Left renal cortex interstitium (tissue), 4 donors: ENCODE results near the gene ZNF81. TPM values are rescaled to one million over a fixed set of nuclear protein-coding genes. Genes with fewer than 3 reads are reported as not detected.
"Not testable (repeated sequence)": the region's sequence is repeated elsewhere in the genome, so short reads cannot be mapped to it uniquely, and the experiment has no call there.

Experiments
- DNase-seq, 4 donors: peaks; one replicate each; pipeline ENCODE4 v3.0.0-alpha.2; 2013; ENCODE audit warnings: low read depth in 4 of 4, low spot score in 2 of 4, missing footprints in 1 of 4
- polyA plus RNA-seq, 4 donors: library from polyadenylated mRNA; unstranded; fragments of 120-200 nt; gene quantifications; one replicate each; pipeline ENCODE4 v1.2.1, GENCODE V29; 2013; ENCODE audit not compliant: insufficient read length in 4 of 4

ZNF81 gene
- polyA plus RNA-seq, result 1 to 10 TPM; 6.1 to 9.0 (median 7.9) TPM

- peak; percentile 82 to 93 (median 88) for DNase-seq
Observed at GRCh38 chrX:47836164-47837072, at the start of gene ZNF81. Gene ZNF81, plus strand, starts transcription at chrX:47836902. Its CDS starts 9,366 bp downstream, at chrX:47846268.

DNA sequence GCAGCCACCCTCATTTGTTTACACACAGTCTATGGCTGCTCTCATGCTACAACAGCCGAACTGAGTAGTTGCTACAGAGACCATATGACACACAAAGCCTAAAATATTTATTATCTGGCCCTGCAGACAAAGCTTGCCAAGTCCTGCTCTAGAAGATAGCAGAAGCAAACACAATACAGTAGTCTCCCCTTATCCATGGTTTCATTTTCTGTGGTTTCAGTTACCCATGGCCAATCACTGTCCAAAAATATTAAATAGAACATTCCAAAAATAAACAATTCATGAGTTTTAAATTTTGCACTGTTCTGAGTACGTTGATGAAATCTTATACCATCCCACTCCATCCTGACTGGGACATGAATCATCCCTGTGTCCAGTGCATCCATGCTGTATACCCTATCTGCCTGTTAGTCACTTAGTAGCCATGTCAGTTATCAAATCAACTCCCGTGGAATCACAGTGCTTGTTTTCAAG is 40.2 kb upstream of the ZNF81 start:
- no peak for DNase-seq

DNA sequence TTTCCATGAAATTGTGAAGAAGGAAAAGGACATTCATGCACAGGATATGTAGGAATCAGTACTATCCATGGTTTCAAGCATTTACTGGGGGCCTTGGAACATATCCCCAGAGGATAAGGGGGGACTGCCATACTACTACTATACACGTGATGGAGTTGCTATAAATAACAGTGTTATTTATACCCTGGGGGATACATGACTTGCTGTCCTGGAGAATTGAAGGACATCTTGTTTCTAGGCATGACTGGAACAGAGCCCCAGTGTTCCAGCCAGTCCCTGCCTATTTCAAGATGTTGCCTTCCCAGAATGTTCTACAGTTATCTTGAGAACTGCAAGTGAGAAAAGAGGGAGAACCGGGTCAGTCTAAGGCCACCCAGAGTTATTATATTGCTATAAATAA is 39.6 kb upstream of the ZNF81 start:
- no peak for DNase-seq

DNA sequence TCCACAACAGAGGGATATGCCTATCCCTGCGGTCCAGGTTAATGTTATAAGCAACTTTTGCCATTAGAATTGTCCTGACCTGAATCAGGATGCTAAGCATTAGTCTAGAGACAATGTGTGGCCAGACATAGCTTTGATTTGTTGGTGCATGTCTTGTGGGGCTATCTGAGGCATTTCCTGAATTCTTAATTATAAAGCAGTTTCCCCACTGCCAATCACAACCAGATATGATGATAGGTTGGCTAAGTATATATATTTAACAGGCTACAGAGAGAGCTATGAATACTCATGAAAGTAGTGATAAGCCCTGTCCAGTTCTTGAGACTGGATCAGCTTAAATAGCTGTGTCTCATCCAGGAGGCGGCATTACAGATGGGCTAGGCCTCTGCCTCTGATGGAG is 37.8 kb upstream of the ZNF81 start:
- DNase-seq, result no peak

DNA sequence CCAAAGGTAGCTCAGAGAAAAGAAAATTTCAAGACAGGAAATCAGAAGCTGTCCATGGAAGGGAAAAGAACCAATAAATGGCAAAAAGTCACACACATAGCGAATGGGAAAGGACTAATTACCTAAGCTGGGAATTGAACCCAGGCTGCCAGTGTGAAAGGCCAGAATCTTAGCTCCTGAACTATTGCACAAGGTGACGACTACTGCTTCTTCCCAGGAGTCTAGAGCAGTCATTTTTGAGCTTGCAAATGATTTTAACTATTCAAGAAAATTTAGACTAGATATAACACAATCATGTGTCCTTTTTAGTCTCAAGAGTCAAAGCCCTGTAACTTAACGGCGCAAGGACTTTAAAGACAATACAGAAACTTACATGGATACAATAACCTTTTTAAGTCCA is 34.1 kb upstream of the ZNF81 start:
- DNase-seq, result no peak

GRCh38 chrX:47803103-47803502 is 33.6 kb upstream of the ZNF81 start:
- DNase-seq, result not testable (repeated sequence)

- DNase-seq, result no peak
Observed at GRCh38 chrX:47804315-47804714, 32.4 kb upstream of the ZNF81 start.

GRCh38 chrX:47805844-47806243 is 30.9 kb upstream of the ZNF81 start:
- DNase-seq, result not testable (repeated sequence)

DNA sequence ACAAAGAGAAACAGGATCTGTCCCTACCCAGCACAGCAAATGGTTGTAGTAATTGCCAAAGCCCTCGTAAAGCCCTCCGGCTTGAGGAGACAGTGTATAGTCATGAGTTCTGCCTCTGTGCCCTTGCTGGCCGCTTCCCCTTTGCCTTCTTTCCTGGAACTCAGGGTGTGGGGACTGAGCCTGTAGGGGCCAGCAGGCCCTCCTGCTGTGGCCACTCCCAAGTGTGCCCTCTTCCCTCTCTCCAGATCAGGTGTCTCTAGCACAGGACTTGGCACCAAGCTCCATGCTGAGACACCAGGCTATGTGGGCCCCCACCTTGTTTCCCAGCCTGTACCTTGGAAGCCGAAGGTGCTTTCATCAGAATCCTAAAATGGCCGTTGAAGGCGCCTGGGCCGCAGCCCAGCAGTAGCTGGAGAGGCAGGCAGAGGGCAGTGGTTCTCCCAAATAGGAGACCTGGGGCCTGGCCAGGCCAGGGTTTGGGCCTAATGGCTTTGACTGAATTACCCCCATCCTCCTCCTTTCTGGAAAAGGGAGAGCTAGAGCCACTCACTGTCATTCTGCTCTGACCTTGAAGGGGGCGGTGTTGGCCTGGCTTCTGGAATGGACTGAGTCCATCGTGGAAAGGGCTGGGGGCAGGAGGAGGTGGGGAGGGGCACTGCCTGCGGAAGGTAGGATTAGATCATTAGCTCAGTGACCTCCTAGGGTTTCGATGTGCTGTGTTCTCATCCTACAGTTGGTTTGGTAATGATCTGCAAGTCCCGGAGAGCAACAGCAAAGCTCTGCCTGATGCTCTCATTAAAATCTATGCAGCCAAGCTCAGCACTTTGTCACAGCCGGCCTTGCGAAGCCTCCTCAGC is 30.1 kb upstream of the ZNF81 start:
- not testable (repeated sequence) for DNase-seq

GRCh38 chrX:47807272-47807538 is 29.5 kb upstream of the ZNF81 start:
- not testable (repeated sequence) for DNase-seq

- no peak for DNase-seq
Observed at GRCh38 chrX:47807548-47807947, 29.2 kb upstream of the ZNF81 start.

- no peak for DNase-seq
Observed at GRCh38 chrX:47808904-47809788, 27.6 kb upstream of the ZNF81 start.

DNA sequence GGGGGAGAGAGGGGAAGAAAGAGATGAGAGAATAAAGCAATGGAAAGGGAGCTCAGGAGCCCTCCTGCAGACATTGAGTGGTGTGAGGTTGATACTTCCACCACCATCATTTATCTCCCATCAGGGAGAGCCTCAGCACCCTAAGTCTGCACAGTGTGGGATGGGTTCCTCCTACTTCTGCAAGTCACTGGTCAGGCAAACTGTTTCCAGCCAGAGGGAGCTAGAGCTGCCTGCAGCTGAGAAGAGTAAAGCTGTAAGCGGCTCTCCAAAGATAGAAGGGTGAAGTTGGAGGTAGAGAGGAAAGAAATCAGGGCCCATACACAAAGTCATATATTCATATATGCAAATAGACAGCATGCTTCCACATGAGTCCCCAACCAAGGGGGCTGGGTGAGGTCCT is 21.9 kb upstream of the ZNF81 start:
- no peak for DNase-seq

DNA sequence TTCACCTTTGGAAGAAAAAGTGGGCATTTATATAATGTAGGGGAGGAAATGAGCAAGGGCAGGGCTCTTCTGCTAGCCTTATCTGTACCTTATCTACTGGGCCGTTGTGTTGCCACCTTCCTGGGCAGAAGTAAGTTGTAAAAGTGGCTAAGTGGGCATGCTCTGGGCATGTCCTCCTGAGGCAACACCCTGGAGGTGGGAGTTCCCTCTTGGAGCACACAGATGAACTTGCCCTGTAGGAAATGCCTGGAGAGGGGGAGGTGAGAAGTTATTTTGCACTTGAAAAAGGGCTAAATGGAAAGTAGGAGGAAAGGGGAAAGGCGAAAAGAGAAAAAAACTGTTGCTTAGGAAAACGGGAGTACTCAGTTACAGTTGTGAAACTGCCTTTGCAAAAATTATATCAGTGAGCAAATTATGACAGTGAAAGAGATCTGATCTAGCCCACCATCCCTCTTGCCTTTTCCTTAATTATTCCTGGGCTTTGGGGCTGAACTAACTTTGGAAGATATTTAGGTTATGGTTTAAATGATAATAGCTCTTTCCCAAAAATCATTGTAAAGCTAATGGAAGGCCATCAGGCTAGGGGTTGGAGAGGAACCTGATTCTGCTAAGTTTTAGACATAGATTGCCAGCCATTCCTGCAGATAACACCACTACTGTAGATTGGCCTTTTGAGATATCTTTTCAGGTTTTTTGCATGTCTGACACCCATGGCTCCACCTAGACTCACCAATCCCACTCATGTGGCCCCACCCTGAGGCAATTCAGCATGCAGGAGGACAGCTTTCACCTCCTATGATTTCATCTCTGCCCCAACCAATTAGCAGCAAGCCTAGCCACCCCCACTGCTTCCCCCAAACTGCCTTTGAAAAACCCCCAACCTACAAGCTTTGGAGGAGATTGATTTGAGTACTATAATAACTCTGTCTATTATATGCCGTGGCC is 20.5 kb upstream of the ZNF81 start:
- DNase-seq, result no peak

DNA sequence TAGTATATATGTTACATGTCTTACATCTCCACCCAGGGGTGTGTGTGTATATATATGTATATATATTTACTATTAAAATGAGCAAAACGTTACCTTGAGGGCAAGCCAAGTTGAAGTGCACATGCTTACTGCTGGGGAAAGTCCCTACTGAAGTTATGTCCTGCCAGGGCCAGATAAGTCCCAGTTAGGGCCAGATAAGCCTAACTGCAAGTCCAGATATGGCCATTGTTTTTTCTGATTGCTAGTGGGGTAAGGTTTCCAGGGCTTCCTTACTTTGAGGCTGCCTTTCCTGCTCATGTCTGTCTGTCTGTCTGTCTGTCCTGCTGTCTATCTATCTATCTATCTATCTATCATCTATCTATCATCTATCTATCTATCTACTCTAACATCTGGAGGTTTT is 19.3 kb upstream of the ZNF81 start:
- DNase-seq, result no peak

GRCh38 chrX:47817897-47818296 is 18.8 kb upstream of the ZNF81 start:
- no peak for DNase-seq

DNA sequence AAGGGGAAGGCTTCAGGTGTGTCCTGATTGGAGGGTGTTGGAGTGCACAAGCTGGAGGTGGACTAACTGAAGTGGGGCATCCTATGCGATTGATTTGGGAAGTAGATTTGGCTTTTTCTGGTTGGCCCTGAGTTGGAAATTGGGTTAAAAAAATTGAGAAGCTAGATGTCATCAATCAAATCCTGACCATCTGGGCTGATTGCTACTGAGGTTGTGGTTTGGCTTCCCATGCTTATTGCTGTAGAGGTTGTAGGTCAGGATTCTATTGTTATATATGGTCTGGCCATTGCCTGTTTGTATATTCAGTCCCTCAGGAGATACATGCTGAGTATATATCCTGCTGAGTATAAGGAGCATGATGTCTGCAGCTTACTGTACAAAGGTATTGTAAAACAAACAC is 7.7 kb upstream of the ZNF81 start:
- no peak for DNase-seq

DNA sequence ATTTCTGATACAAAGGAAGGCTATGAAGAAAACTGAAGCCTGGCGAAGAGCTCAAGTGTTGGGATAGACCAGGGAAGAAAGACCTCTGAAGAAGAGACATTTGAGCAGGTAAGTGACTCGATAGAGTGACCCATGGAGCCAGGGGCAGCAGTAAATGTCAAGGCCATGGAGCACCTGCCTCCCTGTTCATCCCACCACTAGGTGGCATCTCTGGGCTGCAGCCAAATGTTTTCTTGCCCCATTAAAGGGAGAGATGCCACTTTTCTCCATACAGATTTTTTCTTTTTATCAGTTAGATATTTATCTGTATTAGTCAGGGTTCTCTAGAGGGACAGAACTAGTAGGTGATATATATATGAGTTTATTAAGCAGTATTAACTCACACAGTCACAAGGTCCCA is 4.9 kb upstream of the ZNF81 start:
- no peak for DNase-seq

DNA sequence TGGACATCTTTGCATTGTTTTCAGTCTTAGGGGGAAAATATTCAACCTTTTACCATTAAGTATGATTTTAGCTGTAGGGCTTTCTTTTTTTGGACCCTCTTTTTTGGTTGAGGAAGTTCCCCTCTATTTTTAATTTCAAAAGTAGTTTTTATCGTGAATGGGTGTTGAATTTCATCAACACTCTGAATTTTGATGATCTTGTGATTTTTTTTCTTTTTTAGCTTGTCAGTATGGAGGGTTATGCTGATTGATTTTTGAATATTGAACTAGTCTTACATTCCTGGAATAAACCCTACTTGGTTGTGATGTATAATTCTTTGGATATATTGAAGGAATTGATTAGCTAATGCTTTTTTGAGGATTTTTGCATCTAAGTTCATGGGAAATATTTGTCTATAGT is 1.7 kb downstream of the ZNF81 start:
- no peak for DNase-seq

- no peak for DNase-seq
Observed at GRCh38 chrX:47840111-47840510, 3.4 kb downstream of the ZNF81 start.
